GM23248 (cell line): ENCODE results near the gene KISS1. TPM values are rescaled to one million over a fixed set of nuclear protein-coding genes. Genes with fewer than 3 reads are reported as not detected.

ENCODE experiments used
- DNase-seq: peaks from one replicate; pipeline ENCODE4 v3.0.0-alpha.2; 2015
- H2AFZ ChIP-seq: fragments of 200-600 bp; sonication (generic); 2 replicates; pipeline ENCODE4 v1.6.1; 2016; ENCODE audit warnings: antibody characterized with exemption
- H3F3A ChIP-seq: fragments of 200-600 bp; sonication (generic); 2 replicates; pipeline ENCODE4 v1.6.1; 2016; ENCODE audit warnings: mild to moderate bottlenecking, antibody characterized with exemption, mixed run types; ENCODE audit not compliant: insufficient read depth
- H3K27ac ChIP-seq: fragments of 200-600 bp; sonication (generic); 2 replicates; pipeline ENCODE4 v1.5.1; 2016; ENCODE audit warnings: mild to moderate bottlenecking
- H3K27me3 ChIP-seq: fragments of 200-600 bp; sonication (generic); replicated peaks from 2 replicates; pipeline ENCODE4 v1.6.1; 2016; ENCODE audit warnings: mild to moderate bottlenecking; ENCODE audit not compliant: insufficient read depth
- H3K36me3 ChIP-seq: fragments of 200-600 bp; sonication (generic); 2 replicates; pipeline ENCODE4 v1.6.1; 2016; ENCODE audit warnings: low read depth, mild to moderate bottlenecking
- H3K4me1 ChIP-seq: fragments of 200-600 bp; sonication (generic); 2 replicates; pipeline ENCODE4 v1.6.1; 2016; ENCODE audit warnings: mild to moderate bottlenecking; ENCODE audit not compliant: insufficient read depth
- H3K4me2 ChIP-seq: fragments of 200-600 bp; sonication (generic); one replicate; pipeline ENCODE4 v1.6.1; 2016; ENCODE audit warnings: mild to moderate bottlenecking; ENCODE audit not compliant: unreplicated experiment
- H3K4me3 ChIP-seq: fragments of 200-600 bp; sonication (generic); 2 replicates; pipeline ENCODE4 v1.5.1; 2016; ENCODE audit warnings: mild to moderate bottlenecking
- H3K79me2 ChIP-seq: fragments of 200-600 bp; sonication (generic); 2 replicates; pipeline ENCODE4 v1.6.1; 2016; ENCODE audit warnings: mild to moderate bottlenecking; ENCODE audit not compliant: insufficient read depth
- H3K9ac ChIP-seq: fragments of 200-600 bp; sonication (generic); 2 replicates; pipeline ENCODE4 v1.6.1; 2016; ENCODE audit warnings: mild to moderate bottlenecking
- H3K9me2 ChIP-seq: fragments of 200-600 bp; sonication (generic); 2 replicates; pipeline ENCODE4 v1.6.1; 2016; ENCODE audit warnings: mixed run types, mild to moderate bottlenecking, moderate library complexity; ENCODE audit not compliant: insufficient read depth
- H3K9me3 ChIP-seq: fragments of 200-600 bp; sonication (generic); one replicate; pipeline ENCODE4 v1.6.1; 2017; ENCODE audit warnings: low read depth
- H4K20me1 ChIP-seq: fragments of 200-600 bp; sonication (generic); 2 replicates; pipeline ENCODE4 v1.6.0; 2016; ENCODE audit not compliant: insufficient read depth
- EZH2 ChIP-seq: fragments of 200-600 bp; sonication (generic); IDR thresholded peaks from 2 replicates; pipeline ENCODE4 v1.6.1; 2018; ENCODE audit warnings: antibody characterized with exemption, mild to moderate bottlenecking; ENCODE audit not compliant: insufficient read depth, poor library complexity, severe bottlenecking
- EZH2phosphoT487 ChIP-seq: fragments of 200-600 bp; sonication (generic); IDR thresholded peaks from 2 replicates; pipeline ENCODE4 v1.6.1; 2018; ENCODE audit warnings: antibody characterized with exemption, moderate library complexity, mild to moderate bottlenecking, low read depth; ENCODE audit not compliant: insufficient read depth
- WGBS, 2 experiments: methylation state at CpG; one replicate each; pipeline ENCODE4 v1.1.6; 2015 to 2017; ENCODE audit warnings: low lambda C conversion rate in 2 of 2, low coverage in 1 of 2; ENCODE audit errors: missing lambda C conversion rate in 2 of 2; 5-methylcytosine and 5-hydroxymethylcytosine counted together
- in situ Hi-C: fragments of 300-500 bp; cut with MboI; formaldehyde crosslinking; loops from 2 replicates; pipeline ENCODE4 v1.15.0; 2020
- polyA plus RNA-seq: library from polyadenylated mRNA; unstranded; fragments of >200 nt; fragmentation: Nextera tagmentation; extraction: Ambion mirVana; gene quantifications from 2 replicates; pipeline ENCODE4 v1.2.1, GENCODE V29; 2016
- total RNA-seq: library from RNA; depleted of rRNA; stranded (reverse); fragments of >200 nt; shearing (Covaris generic); gene quantifications from 2 replicates; pipeline ENCODE4 v1.2.3, GENCODE V29; 2014

KISS1 gene
- total and polyA plus RNA-seq, 2 experiments from 2014 or later = not detected

- Histone ChIP-seq H3K4me3 (no peak overlapping the region), H3K79me2 (no peaks in the 10 kb centered on the region), H3K9ac (no peak overlapping the region), H3K4me1 (peaks cover 16% of the 10 kb centered on the region), H2AFZ (no peak overlapping the region), H3K9me3 (no peaks in the 10 kb centered on the region), H3F3A (peaks cover 12% of the 10 kb centered on the region; the same call in 1 of the 2 replicates), H3K4me2 (no peak overlapping the region), H3K9me2 (no peaks in the 10 kb centered on the region), H4K20me1 (no peaks in the 10 kb centered on the region), H3K36me3 (no peaks in the 10 kb centered on the region), H3K27me3 (0 out of 2 replicates have a peak, but pooled peaks cover 3% of the 10 kb centered on the region), H3K27ac (no peak overlapping the region)
- no peak for TF ChIP-seq EZH2phosphoT487
- TF ChIP-seq EZH2 = no peak
- 78 to 82% methylated on average over 3 of the region's 3 CpGs for WGBS, 2 experiments
- no peak for DNase-seq
- in situ Hi-C loops = no loop called here
These were observed 21.3 kb downstream of the KISS1 start for GRCh38 chr1:204174958-204175357.

- DNase-seq = no peak
- 78% methylated on average over 2 of the region's 2 CpGs for WGBS, 2 experiments
- H3K79me2 ChIP-seq = no peaks in the 10 kb centered on the region
- no peak overlapping the region for H3K4me3 ChIP-seq
- TF ChIP-seq EZH2phosphoT487 (no peak), EZH2 (no peak)
- 0 out of 2 replicates have a peak overlapping the region, but pooled peaks have one; percentile 18 for H2AFZ ChIP-seq
- H3K9me3 ChIP-seq = no peaks in the 10 kb centered on the region
- H3K9me2 ChIP-seq = no peaks in the 10 kb centered on the region
- in situ Hi-C loops = no loop called here
- no peaks in the 10 kb centered on the region for H3K36me3 ChIP-seq
- H3K4me1 ChIP-seq = peaks cover 16% of the 10 kb centered on the region
- no peak overlapping the region for H3K9ac ChIP-seq
- no peaks in the 10 kb centered on the region for H4K20me1 ChIP-seq
- H3F3A ChIP-seq = peaks cover 12% of the 10 kb centered on the region; the same call in 1 of the 2 replicates
- H3K27ac ChIP-seq = 0 out of 2 replicates have a peak overlapping the region, but pooled peaks have one; percentile 10
- no peak overlapping the region for H3K4me2 ChIP-seq
- H3K27me3 ChIP-seq = no peaks in the 10 kb centered on the region
These were observed 23.8 kb downstream of the KISS1 start for GRCh38 chr1:204172404-204173029.

- Histone ChIP-seq H3K9ac (no peak overlapping the region), H3K36me3 (no peaks in the 10 kb centered on the region), H3K9me2 (no peaks in the 10 kb centered on the region), H3K79me2 (no peaks in the 10 kb centered on the region), H3K4me2 (peak overlapping the region; percentile 26), H3K9me3 (no peaks in the 10 kb centered on the region), H3K27ac (peak overlapping the region; percentile 29; the same call in 1 of the 2 replicates), H4K20me1 (no peaks in the 10 kb centered on the region), H2AFZ (no peak overlapping the region), H3K27me3 (no peaks in the 10 kb centered on the region), H3K4me3 (no peak overlapping the region), H3K4me1 (peaks cover 16% of the 10 kb centered on the region), H3F3A (peaks cover 12% of the 10 kb centered on the region; the same call in 1 of the 2 replicates)
- 1% methylated on average over 4 of the region's 4 CpGs for WGBS, 2 experiments
- DNase-seq = peak; percentile 83
- in situ Hi-C loops = no loop called here
- TF ChIP-seq EZH2 (no peak), EZH2phosphoT487 (peak; percentile 53; the same call in 1 of the 2 replicates)
These were observed 24.5 kb downstream of the KISS1 start for GRCh38 chr1:204171751-204172178.

GRCh38 chr1:204170494-204171155, 25.7 kb downstream of the KISS1 start:
- H3K9ac ChIP-seq = no peak overlapping the region
- DNase-seq = peak; percentile 43
- peaks cover 16% of the 10 kb centered on the region for H3K4me1 ChIP-seq
- no peaks in the 10 kb centered on the region for H3K79me2 ChIP-seq
- H3F3A ChIP-seq = peaks cover 12% of the 10 kb centered on the region; the same call in 1 of the 2 replicates
- no peak overlapping the region for H3K4me2 ChIP-seq
- no peak overlapping the region for H3K4me3 ChIP-seq
- H2AFZ ChIP-seq = no peak overlapping the region
- no peaks in the 10 kb centered on the region for H3K27me3 ChIP-seq
- TF ChIP-seq EZH2 (no peak), EZH2phosphoT487 (no peak)
- H4K20me1 ChIP-seq = no peaks in the 10 kb centered on the region
- no peaks in the 10 kb centered on the region for H3K36me3 ChIP-seq
- H3K27ac ChIP-seq = no peak overlapping the region
- WGBS, 2 experiments = 89 to 92% methylated on average over 3 of the region's 3 CpGs
- H3K9me3 ChIP-seq = no peaks in the 10 kb centered on the region
- H3K9me2 ChIP-seq = no peaks in the 10 kb centered on the region
- in situ Hi-C loops = no loop called here
